ENCODE data around the gene AFAP1L2.

GRCh38 chr10:114305521-114305925 lies 98.8 kb downstream of the AFAP1L2 start:
- TF ChIP-seq RAD21 (CRISPR knock-in tag; conservative IDR thresholded peaks at IDR 0.05 in 1 of 2, IDR thresholded peaks at IDR 0.05 in 1 of 2), result no peak
- no peak for TF ChIP-seq ZNF121 (CRISPR knock-in tag; conservative IDR thresholded peaks at IDR 0.05)
- no peak for TF ChIP-seq POLR2A (conservative IDR thresholded peaks at IDR 0.05)
- no peak for TF ChIP-seq POLR2AphosphoS5 (IDR thresholded peaks at IDR 0.05; ENCODE audit: control insufficient read depth, insufficient read depth, low read depth, low read length)
- TF ChIP-seq MTA3 (IDR thresholded peaks at IDR 0.05; ENCODE audit: borderline replicate concordance), result no peak
- TF ChIP-seq TARDBP (IDR thresholded peaks at IDR 0.05), result no peak
- TF ChIP-seq ESRRB (CRISPR knock-in tag; IDR thresholded peaks at IDR 0.05; ENCODE audit: borderline replicate concordance), result no peak
- no peak for TF ChIP-seq HMGXB4 (CRISPR knock-in tag; IDR thresholded peaks at IDR 0.05)
- no peak for TF ChIP-seq SP2 (IDR thresholded peaks at IDR 0.05; ENCODE audit: extremely low read depth, low read depth, low read length, poor library complexity, severe bottlenecking)

Measured in K562 (cell line).